Measurements from ENCODE around the gene SLC9A9. TPM values are rescaled to one million over a fixed set of nuclear protein-coding genes. Genes with fewer than 3 reads are reported as not detected.

The SLC9A9 gene
- total RNA-seq, 4 donors from 2014 or later, result 13.4 to 15.0 (median 14.4) TPM

GRCh38 chr3:143366672-143367071 is 481.6 kb downstream of the SLC9A9 start:
- H3K27me3 ChIP-seq, result no peaks in the 10 kb centered on the region
- DNase-seq (ENCODE audit: extremely low spot score), result no peak
- no peak overlapping the region for H3K4me3 ChIP-seq
- no peak for TF ChIP-seq EP300 (IDR thresholded peaks at IDR 0.05)
- no peak for TF ChIP-seq POLR2A (IDR thresholded peaks at IDR 0.05; ENCODE audit: low read depth)
- intact Hi-C loops (cut with DNase I), result no loop called here
- no peak overlapping the region for H3K27ac ChIP-seq (replicated peaks in 1 of 4)
- peaks cover 0 to 12% (median 3%) of the 10 kb centered on the region in 4 donors for H3K4me1 ChIP-seq
- WGBS, result 90% methylated on average over 1 of the region's 1 CpG
- H3K9me3 ChIP-seq, result no peaks in the 10 kb centered on the region
- H3K36me3 ChIP-seq, result no peaks in the 10 kb centered on the region

GRCh38 chr3:143363949-143364348 is 484.3 kb downstream of the SLC9A9 start:
- H3K4me3 ChIP-seq, result no peak overlapping the region
- no peak for TF ChIP-seq POLR2A (IDR thresholded peaks at IDR 0.05; ENCODE audit: low read depth)
- TF ChIP-seq POLR2AphosphoS5 (IDR thresholded peaks at IDR 0.05), result no peak
- no peak for TF ChIP-seq CTCF (IDR thresholded peaks at IDR 0.05)
- no peak for TF ChIP-seq EP300 (IDR thresholded peaks at IDR 0.05)
- intact Hi-C loops (cut with DNase I), result no loop called here
- WGBS, result 94% methylated on average over 1 of the region's 1 CpG
- no peaks in the 10 kb centered on the region for H3K36me3 ChIP-seq
- no peaks in the 10 kb centered on the region for H3K9me3 ChIP-seq
- no peaks in the 10 kb centered on the region for H3K27me3 ChIP-seq
- peaks cover 0 to 12% (median 3%) of the 10 kb centered on the region in 4 donors for H3K4me1 ChIP-seq
- no peak for DNase-seq (ENCODE audit: extremely low spot score)
- H3K27ac ChIP-seq (replicated peaks in 1 of 4), result no peak overlapping the region

- Histone ChIP-seq H3K9me3 (no peaks in the 10 kb centered on the region), H3K4me3 (no peak overlapping the region), H3K27ac (replicated peaks in 1 of 4) (no peak overlapping the region), H3K4me1 (peaks cover 0 to 12% (median 3%) of the 10 kb centered on the region in 4 donors), H3K27me3 (no peaks in the 10 kb centered on the region), H3K36me3 (no peaks in the 10 kb centered on the region)
- intact Hi-C loops (cut with DNase I), result no loop called here
- DNase-seq (ENCODE audit: extremely low spot score), result no peak
- 72% methylated on average over 3 of the region's 3 CpGs for WGBS
- no peak for TF ChIP-seq POLR2A (IDR thresholded peaks at IDR 0.05; ENCODE audit: low read depth)
- TF ChIP-seq EP300 (IDR thresholded peaks at IDR 0.05), result no peak
- no peak for TF ChIP-seq POLR2AphosphoS5 (IDR thresholded peaks at IDR 0.05)
- no peak for TF ChIP-seq CTCF (IDR thresholded peaks at IDR 0.05)
These were observed 485.0 kb downstream of the SLC9A9 start for GRCh38 chr3:143363276-143363675.

- intact Hi-C loops (cut with DNase I), result no loop called here
- Histone ChIP-seq H3K27ac (replicated peaks in 1 of 4) (no peak overlapping the region), H3K36me3 (no peaks in the 10 kb centered on the region), H3K4me3 (no peak overlapping the region), H3K27me3 (no peaks in the 10 kb centered on the region), H3K4me1 (peaks cover 0 to 15% (median 3%) of the 10 kb centered on the region in 4 donors), H3K9me3 (no peaks in the 10 kb centered on the region)
- TF ChIP-seq CTCF (IDR thresholded peaks at IDR 0.05) (no peak), POLR2A (IDR thresholded peaks at IDR 0.05; ENCODE audit: low read depth) (no peak), EP300 (IDR thresholded peaks at IDR 0.05) (no peak), POLR2AphosphoS5 (IDR thresholded peaks at IDR 0.05) (no peak)
- WGBS, result 65% methylated on average over 2 of the region's 2 CpGs
- no peak for DNase-seq (ENCODE audit: extremely low spot score)
These were observed 485.9 kb downstream of the SLC9A9 start for GRCh38 chr3:143362115-143362991.

- no peak for DNase-seq (ENCODE audit: extremely low spot score)
- Histone ChIP-seq H3K4me1 (peaks cover 0 to 15% (median 3%) of the 10 kb centered on the region in 4 donors), H3K27me3 (no peaks in the 10 kb centered on the region), H3K27ac (replicated peaks in 1 of 4) (no peak overlapping the region), H3K9me3 (no peaks in the 10 kb centered on the region), H3K36me3 (no peaks in the 10 kb centered on the region), H3K4me3 (no peak overlapping the region)
- intact Hi-C loops (cut with DNase I), result no loop called here
- WGBS, result 98% methylated on average over 2 of the region's 2 CpGs
- TF ChIP-seq POLR2A (IDR thresholded peaks at IDR 0.05; ENCODE audit: low read depth) (no peak), POLR2AphosphoS5 (IDR thresholded peaks at IDR 0.05) (no peak), CTCF (IDR thresholded peaks at IDR 0.05) (no peak), EP300 (IDR thresholded peaks at IDR 0.05) (no peak)
These were observed 486.7 kb downstream of the SLC9A9 start for GRCh38 chr3:143361589-143361988.

All from esophagus muscularis mucosa (tissue), 4 donors.